GM12892 (cell line): ENCODE results near the gene CACNB4.

Source experiments
- POLR2A ChIP-seq: IDR thresholded peaks from 2 replicates; pipeline ENCODE4 v1.6.1; 2011; ENCODE audit warnings: low read depth, low read length, control low read depth
- POLR2AphosphoS5 ChIP-seq: IDR thresholded peaks from 2 replicates; pipeline ENCODE4 v1.6.1; 2011; ENCODE audit warnings: low read depth, low read length, control low read depth
- TAF1 ChIP-seq: IDR thresholded peaks from 2 replicates; pipeline ENCODE4 v1.6.1; 2011; ENCODE audit warnings: low read depth, mild to moderate bottlenecking, control low read depth, low read length, borderline replicate concordance

DNA sequence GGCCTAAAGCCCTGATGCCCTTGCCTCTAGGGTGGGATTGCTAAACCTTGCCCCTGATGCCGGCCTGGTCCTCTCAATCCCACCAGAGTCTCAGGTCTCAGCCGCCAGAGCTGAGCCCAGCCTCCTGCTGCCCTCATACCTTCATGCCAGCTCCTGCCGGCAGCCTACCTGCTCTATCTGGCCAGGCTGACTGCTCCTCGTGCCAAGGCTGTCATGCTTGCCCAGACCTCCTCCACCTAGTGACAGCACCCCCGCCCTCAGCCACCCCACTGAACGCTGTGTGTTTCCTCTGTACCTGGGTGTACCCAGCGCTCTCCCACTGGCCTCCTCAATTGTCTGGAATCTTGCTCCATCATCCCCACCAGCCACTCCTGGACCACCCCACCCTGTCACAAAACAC, 120.1 kb downstream of the CACNB4 start:
- TF ChIP-seq POLR2AphosphoS5: no peak
- TF ChIP-seq POLR2A: no peak
- no peak for TF ChIP-seq TAF1
